GM21390 (cell line): ENCODE results near the gene IFNGR1.
"Not testable (repeated sequence)": the region's sequence is repeated elsewhere in the genome, so short reads cannot be mapped to it uniquely, and the experiment has no call there.

Source experiments
- ATAC-seq: cut with Tn5 transposase; IDR thresholded peaks from one replicate; pipeline ENCODE4 v1.9.1; 2021; ENCODE audit not compliant: unreplicated experiment

Gene IFNGR1

DNA sequence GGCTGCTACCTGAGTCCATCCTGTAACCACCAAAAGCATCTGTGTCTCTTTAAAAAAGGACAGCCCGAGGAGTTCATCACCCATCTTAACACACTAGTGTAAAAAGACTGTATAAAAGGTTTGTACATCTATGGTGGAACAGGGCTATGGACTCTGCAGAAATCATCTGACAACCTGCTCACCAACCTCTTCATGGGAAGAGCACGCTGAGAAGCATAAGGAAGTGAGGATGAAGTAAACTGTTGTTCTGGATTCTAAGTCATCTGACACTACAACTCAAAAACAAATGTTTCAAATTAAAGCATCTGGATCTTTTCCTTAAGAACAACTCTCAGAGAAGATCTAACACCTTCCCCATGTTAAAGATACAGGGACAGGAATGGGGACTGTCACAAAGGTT is 5.4 kb downstream of the IFNGR1 start:
- ATAC-seq: no peak

GRCh38 chr6:137213331-137213740 is 5.8 kb downstream of the IFNGR1 start:
- no peak for ATAC-seq

- no peak for ATAC-seq
Measured at GRCh38 chr6:137211910-137212309, 7.3 kb downstream of the IFNGR1 start.

- no peak for ATAC-seq
Measured at GRCh38 chr6:137210903-137211302, 8.3 kb downstream of the IFNGR1 start.

- ATAC-seq: no peak
Measured at GRCh38 chr6:137208279-137208678, 10.9 kb downstream of the IFNGR1 start.

DNA sequence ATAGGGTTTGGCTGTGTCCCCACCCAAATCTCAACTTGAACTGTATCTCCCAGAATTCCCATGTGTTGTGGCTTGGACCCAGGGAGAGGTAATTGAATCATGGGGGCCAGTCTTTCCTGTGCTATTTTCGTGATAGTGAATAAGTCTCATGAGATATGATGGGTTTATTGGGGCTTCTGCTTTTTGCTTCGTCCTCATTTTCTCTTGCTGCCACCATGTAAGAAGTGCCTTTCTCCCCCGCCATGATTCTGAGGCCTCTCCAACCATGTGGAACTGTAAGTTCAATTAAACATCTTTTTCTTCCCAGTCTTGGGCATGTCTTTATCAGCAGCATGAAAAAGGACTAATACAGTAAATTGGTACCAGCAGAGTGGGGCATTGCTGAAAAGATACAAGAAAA is 11.7 kb downstream of the IFNGR1 start:
- ATAC-seq: not testable (repeated sequence)

- ATAC-seq: no peak
Measured at GRCh38 chr6:137206577-137206976, 12.6 kb downstream of the IFNGR1 start.

- ATAC-seq: no peak
Measured at GRCh38 chr6:137203256-137203655, 15.9 kb downstream of the IFNGR1 start.

GRCh38 chr6:137202078-137202477 is 17.1 kb downstream of the IFNGR1 start:
- ATAC-seq: no peak

GRCh38 chr6:137201006-137201405 is 18.2 kb downstream of the IFNGR1 start:
- no peak for ATAC-seq

DNA sequence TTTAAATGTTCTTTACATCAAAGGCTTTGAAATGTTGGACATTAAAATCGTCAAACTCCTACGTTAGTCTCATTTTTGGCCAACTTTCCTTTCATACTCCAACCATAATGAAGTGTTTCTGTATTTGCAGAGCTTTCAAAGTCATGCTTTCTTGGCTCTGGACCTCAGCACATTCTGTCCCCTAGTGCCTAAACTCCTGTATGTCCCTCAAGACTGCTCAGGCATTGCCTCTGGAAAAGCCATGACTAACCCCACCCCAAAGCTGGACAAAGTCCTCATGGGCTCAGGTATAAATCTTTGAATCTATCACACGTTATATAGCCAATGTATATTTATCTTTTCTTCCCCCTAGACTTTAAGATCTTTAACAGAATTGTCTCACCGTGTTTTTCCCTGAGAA is 18.9 kb downstream of the IFNGR1 start:
- no peak for ATAC-seq

DNA sequence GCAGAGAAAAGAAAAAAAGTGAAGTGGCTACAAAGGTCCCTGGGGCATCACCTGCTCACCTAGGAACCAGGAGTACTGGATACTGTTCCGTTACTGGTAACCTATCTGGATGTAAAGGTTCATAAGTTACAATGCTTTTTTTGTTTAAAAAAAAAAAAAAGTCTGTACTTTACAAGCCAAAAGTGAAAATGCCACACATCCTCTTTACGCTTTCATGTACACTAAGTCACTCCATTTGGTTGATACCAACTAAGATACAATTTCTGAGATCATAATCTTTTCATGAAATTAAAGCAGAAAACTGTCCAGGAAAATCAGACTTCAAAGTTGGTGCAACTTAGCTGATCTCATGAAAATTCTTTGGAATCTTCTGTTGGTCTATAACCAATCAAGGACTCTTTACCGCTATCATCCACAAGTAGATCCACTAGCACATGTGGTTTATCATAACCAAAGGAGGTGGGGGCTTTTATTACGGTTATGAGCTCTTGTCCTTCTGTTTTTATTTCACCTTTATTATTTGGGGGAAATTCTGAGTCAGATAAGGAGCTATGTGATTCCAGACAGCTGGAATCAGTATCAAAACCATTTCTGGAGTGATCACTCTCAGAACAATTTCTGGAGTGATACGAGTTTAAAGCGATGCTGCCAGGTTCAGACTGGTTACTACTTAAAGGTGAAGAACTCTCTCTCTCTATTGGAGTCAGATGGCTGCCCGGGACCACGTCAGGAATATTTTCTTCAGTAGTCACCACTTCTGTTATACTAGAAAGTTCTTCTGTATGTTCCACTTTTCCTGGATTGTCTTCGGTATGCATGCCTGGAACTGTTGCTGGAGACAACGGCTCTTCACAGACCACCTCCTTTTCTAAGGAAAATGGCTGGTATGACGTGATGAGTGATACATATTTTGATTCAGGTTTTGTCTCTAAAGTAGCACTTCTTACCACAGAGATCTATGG is 21.2 kb downstream of the IFNGR1 start:
- no peak for ATAC-seq

GRCh38 chr6:137193256-137194070 is 25.7 kb downstream of the IFNGR1 start:
- no peak for ATAC-seq

GRCh38 chr6:137192821-137193220 is 26.4 kb downstream of the IFNGR1 start:
- ATAC-seq: no peak

DNA sequence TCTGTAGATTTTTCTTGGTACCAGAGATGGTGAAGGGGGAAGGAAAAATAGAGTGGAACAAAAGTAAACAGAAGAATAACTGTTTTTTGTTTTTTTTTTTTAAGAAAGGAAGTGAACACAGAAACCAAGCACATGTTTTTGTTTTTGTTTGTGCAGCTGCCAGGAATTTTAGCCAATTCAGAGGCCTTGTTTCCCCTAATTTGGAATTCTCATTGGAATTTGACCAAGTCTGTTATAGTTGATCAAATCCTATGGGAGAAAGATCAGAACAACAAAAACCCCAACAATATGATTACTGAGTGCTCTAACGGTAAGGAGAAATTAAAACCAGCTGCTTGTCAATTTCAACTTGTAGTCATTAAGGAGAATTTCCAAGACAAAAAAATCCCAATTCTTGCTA is 27.5 kb downstream of the IFNGR1 start:
- no peak for ATAC-seq

DNA sequence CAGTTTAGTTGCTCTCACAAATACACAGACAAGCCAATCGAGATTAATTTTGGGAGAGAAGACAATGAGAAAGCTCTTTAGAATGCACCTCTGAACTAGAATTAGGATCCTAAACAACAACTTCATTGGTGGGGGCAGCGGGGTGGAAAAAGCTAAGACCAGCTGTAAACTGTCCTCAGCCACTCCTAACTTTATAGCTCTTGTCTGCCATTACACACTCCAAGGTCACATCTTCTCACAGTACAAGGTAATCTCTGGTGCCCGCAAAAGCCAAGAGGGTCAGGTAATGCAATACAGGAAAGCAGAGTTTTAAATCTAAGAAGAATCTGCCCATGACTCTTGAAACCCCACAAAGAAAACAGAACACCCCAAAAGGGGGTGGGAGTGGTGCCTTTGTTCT is 27.9 kb downstream of the IFNGR1 start:
- no peak for ATAC-seq

DNA sequence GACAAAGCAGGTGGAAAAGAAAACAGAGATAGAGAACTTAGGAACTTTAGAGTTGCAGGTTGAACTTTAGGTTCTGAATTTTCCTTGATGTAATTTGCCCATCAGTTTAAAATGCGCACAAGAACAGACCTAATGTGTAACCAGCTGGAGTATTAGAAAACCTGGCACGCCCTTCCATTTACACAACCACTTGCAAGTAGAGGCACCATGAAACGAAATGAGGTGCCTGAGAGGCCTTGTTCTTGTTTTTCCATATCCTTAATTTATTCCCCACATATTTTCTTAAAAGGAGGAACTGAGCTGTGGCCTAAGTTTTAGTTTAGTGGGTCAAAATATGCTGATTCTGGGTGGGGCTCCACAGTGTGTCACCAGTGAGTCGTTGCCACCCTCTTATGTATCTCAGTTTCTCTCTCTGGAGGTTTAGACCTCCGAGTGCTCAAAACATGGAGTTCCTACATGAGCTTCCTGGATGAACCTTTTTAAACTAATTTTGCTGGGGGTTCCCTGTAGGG is 28.5 kb downstream of the IFNGR1 start:
- ATAC-seq: no peak

- no peak for ATAC-seq
Measured at GRCh38 chr6:137188855-137189254, 30.3 kb downstream of the IFNGR1 start.

DNA sequence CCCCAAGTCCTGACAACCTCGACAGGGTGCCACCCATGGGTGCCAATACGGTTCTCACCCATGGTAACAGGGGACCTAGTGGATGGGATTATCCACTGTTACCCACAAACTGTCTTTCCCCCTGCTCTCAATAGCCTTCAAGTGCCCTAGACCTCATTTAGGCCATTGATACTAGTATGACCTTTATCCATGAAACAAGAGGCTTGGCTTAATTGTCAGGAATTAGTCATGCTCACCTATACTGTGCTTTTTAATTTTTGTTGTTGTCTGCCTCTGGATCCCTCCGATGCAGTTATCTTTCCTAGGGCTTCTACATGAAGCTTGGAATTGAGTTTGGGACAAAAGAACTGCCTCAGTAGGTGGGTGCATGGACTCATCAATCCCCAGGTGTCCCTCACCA is 33.9 kb downstream of the IFNGR1 start:
- ATAC-seq: no peak

GRCh38 chr6:137182654-137183073 is 36.5 kb downstream of the IFNGR1 start:
- no peak for ATAC-seq

GRCh38 chr6:137181891-137182653 is 37.1 kb downstream of the IFNGR1 start:
- no peak for ATAC-seq
